ENCODE results near the gene ANK2. TPM values are rescaled to one million over a fixed set of nuclear protein-coding genes. Genes with fewer than 3 reads are reported as not detected.

The ANK2 gene
- total and polyA plus RNA-seq, 2 experiments from 2014 or later: 7.7 to 40.4 TPM

DNA sequence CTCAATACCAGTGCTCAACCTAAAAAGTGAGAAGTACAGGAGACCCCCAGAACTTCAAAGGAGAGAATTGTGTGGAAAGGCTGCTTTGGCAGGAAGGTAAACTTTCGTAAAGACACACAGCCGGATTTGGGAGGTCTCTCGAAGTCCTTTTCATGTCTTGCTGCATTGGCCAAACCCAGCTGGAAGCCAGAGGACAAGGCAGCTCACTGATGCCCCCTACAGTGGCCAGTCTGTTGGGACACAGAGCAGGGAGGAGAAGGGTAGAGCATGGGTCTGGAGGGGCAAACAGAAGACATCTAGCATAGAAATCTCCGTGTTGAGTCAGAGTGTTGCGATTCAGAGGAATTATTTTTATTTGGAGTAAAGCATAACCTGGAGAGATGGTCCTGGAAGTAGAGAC, 198.9 kb downstream of the ANK2 start:
- TF ChIP-seq STAT1 (IDR thresholded peaks at IDR 0.05; ENCODE audit: unreplicated experiment): no peak
- TF ChIP-seq, protein P1, sequence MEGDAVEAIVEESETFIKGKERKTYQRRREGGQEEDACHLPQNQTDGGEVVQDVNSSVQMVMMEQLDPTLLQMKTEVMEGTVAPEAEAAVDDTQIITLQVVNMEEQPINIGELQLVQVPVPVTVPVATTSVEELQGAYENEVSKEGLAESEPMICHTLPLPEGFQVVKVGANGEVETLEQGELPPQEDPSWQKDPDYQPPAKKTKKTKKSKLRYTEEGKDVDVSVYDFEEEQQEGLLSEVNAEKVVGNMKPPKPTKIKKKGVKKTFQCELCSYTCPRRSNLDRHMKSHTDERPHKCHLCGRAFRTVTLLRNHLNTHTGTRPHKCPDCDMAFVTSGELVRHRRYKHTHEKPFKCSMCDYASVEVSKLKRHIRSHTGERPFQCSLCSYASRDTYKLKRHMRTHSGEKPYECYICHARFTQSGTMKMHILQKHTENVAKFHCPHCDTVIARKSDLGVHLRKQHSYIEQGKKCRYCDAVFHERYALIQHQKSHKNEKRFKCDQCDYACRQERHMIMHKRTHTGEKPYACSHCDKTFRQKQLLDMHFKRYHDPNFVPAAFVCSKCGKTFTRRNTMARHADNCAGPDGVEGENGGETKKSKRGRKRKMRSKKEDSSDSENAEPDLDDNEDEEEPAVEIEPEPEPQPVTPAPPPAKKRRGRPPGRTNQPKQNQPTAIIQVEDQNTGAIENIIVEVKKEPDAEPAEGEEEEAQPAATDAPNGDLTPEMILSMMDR (conservative IDR thresholded peaks at IDR 0.05; ENCODE audit: low read depth in 2 of 2): peak; percentile 76 to 95
- no peak overlapping the region for H3K27ac ChIP-seq (ENCODE audit: low read depth)
- Mint-ChIP-seq H3K36me3 (ENCODE audit: low read depth) (peaks cover 13% of the 10 kb centered on the region; the same call in 2 of the 3 replicates), H3K9me3 (no peaks in the 10 kb centered on the region), H3K4me1 (no peaks in the 10 kb centered on the region; the same call in 1 of the 3 replicates), H3K4me3 (no peak overlapping the region), H3K27me3 (ENCODE audit: insufficient read depth, low read depth, poor library complexity) (peaks cover 4% of the 10 kb centered on the region), H3K27ac (no peak overlapping the region)
- no peaks in the 10 kb centered on the region for H3K79me2 ChIP-seq (replicated peaks; ENCODE audit: insufficient read depth)
- H3K4me2 ChIP-seq: no peak overlapping the region
- no peak overlapping the region for H2AFZ ChIP-seq
- H3K9me2 ChIP-seq (ENCODE audit: insufficient read depth): no peaks in the 10 kb centered on the region
- H3K36me3 ChIP-seq (ENCODE audit: insufficient read depth): no peaks in the 10 kb centered on the region
- no peaks in the 10 kb centered on the region for H3K27me3 ChIP-seq (ENCODE audit: insufficient read depth)
- no peaks in the 10 kb centered on the region for H3K4me1 ChIP-seq (ENCODE audit: insufficient read depth)
- DNase-seq (ENCODE audit: low spot score): peak; percentile 79
- no peaks in the 10 kb centered on the region for H4K20me1 ChIP-seq (replicated peaks; ENCODE audit: insufficient read depth)
- peak; percentile 97 for ATAC-seq
- H3K4me3 ChIP-seq: no peak overlapping the region
- no peaks in the 10 kb centered on the region for H3F3A ChIP-seq (replicated peaks; ENCODE audit: low read depth)

DNA sequence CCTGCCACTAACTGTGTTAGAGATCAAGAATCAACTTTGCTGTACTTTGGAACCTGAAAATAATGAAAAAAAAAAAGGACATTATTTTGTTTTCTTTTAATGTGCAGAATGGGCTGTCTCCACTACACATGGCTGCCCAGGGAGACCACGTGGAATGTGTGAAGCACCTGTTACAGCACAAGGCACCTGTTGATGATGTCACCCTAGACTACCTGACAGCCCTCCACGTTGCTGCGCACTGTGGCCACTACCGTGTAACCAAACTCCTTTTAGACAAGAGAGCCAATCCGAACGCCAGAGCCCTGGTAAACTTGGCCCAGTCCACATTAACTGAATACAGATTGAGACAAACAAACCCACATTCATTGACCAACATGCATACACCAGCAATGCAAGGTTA, 206.2 kb downstream of the ANK2 start:
- Histone ChIP-seq H4K20me1 (replicated peaks; ENCODE audit: insufficient read depth) (no peaks in the 10 kb centered on the region), H3K27ac (ENCODE audit: low read depth) (no peak overlapping the region), H3F3A (replicated peaks; ENCODE audit: low read depth) (no peaks in the 10 kb centered on the region), H3K9me2 (ENCODE audit: insufficient read depth) (no peaks in the 10 kb centered on the region), H3K79me2 (replicated peaks; ENCODE audit: insufficient read depth) (no peaks in the 10 kb centered on the region), H2AFZ (no peak overlapping the region), H3K4me3 (no peak overlapping the region), H3K36me3 (ENCODE audit: insufficient read depth) (no peaks in the 10 kb centered on the region), H3K27me3 (ENCODE audit: insufficient read depth) (no peaks in the 10 kb centered on the region), H3K4me1 (ENCODE audit: insufficient read depth) (no peaks in the 10 kb centered on the region), H3K4me2 (no peak overlapping the region)
- no peak for TF ChIP-seq JUNB (IDR thresholded peaks at IDR 0.05; ENCODE audit: unreplicated experiment)
- DNase-seq (ENCODE audit: low spot score): no peak
- Mint-ChIP-seq H3K27me3 (ENCODE audit: insufficient read depth, low read depth, poor library complexity) (no peaks in the 10 kb centered on the region), H3K4me1 (peaks cover 7% of the 10 kb centered on the region; the same call in 2 of the 3 replicates), H3K27ac (no peak overlapping the region), H3K9me3 (no peaks in the 10 kb centered on the region), H3K4me3 (no peak overlapping the region), H3K36me3 (ENCODE audit: low read depth) (peaks cover 5% of the 10 kb centered on the region; the same call in 2 of the 3 replicates)
- no peak for ATAC-seq

DNA sequence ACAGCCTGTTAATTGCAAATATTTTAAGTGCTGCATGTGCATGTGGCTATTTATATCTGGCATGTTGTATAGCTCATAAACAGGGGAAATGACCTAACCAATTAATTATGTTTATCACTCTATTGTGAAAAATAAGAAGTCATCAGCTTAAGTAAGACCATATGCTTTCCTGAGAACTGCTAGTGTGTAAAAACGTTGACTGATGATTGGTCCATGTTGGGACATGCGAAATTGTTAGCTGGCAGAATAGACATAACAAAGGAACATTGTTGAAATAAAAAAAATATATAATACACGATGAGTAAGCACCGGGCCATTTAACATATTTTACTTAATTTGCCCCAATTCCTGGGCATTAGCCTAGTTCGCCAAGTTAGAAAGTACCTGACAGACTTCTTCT, 207.5 kb downstream of the ANK2 start:
- Histone ChIP-seq H3K36me3 (ENCODE audit: insufficient read depth) (no peaks in the 10 kb centered on the region), H3K4me2 (no peak overlapping the region), H3K4me3 (no peak overlapping the region), H4K20me1 (replicated peaks; ENCODE audit: insufficient read depth) (no peaks in the 10 kb centered on the region), H2AFZ (no peak overlapping the region), H3F3A (replicated peaks; ENCODE audit: low read depth) (no peaks in the 10 kb centered on the region), H3K79me2 (replicated peaks; ENCODE audit: insufficient read depth) (no peaks in the 10 kb centered on the region), H3K27ac (ENCODE audit: low read depth) (no peak overlapping the region), H3K4me1 (ENCODE audit: insufficient read depth) (no peaks in the 10 kb centered on the region), H3K9me2 (ENCODE audit: insufficient read depth) (no peaks in the 10 kb centered on the region), H3K27me3 (ENCODE audit: insufficient read depth) (no peaks in the 10 kb centered on the region)
- Mint-ChIP-seq H3K9me3 (no peaks in the 10 kb centered on the region), H3K36me3 (ENCODE audit: low read depth) (peaks cover 5% of the 10 kb centered on the region; the same call in 2 of the 3 replicates), H3K4me3 (no peak overlapping the region), H3K27ac (no peak overlapping the region), H3K27me3 (ENCODE audit: insufficient read depth, low read depth, poor library complexity) (no peaks in the 10 kb centered on the region), H3K4me1 (peaks cover 12% of the 10 kb centered on the region; the same call in 2 of the 3 replicates)
- ATAC-seq: no peak
- DNase-seq (ENCODE audit: low spot score): no peak
- TF ChIP-seq EZH2 (IDR thresholded peaks at IDR 0.05; ENCODE audit: low read depth, unreplicated experiment) (no peak), ZNF331 (CRISPR knock-in tag; IDR thresholded peaks at IDR 0.05; ENCODE audit: low read depth) (no peak), EZH2phosphoT487 (IDR thresholded peaks at IDR 0.05; ENCODE audit: unreplicated experiment) (no peak), ZNF114 (CRISPR knock-in tag; IDR thresholded peaks at IDR 0.05) (no peak)
- TF ChIP-seq, protein P2, sequence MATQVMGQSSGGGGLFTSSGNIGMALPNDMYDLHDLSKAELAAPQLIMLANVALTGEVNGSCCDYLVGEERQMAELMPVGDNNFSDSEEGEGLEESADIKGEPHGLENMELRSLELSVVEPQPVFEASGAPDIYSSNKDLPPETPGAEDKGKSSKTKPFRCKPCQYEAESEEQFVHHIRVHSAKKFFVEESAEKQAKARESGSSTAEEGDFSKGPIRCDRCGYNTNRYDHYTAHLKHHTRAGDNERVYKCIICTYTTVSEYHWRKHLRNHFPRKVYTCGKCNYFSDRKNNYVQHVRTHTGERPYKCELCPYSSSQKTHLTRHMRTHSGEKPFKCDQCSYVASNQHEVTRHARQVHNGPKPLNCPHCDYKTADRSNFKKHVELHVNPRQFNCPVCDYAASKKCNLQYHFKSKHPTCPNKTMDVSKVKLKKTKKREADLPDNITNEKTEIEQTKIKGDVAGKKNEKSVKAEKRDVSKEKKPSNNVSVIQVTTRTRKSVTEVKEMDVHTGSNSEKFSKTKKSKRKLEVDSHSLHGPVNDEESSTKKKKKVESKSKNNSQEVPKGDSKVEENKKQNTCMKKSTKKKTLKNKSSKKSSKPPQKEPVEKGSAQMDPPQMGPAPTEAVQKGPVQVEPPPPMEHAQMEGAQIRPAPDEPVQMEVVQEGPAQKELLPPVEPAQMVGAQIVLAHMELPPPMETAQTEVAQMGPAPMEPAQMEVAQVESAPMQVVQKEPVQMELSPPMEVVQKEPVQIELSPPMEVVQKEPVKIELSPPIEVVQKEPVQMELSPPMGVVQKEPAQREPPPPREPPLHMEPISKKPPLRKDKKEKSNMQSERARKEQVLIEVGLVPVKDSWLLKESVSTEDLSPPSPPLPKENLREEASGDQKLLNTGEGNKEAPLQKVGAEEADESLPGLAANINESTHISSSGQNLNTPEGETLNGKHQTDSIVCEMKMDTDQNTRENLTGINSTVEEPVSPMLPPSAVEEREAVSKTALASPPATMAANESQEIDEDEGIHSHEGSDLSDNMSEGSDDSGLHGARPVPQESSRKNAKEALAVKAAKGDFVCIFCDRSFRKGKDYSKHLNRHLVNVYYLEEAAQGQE (IDR thresholded peaks at IDR 0.05; ENCODE audit: unreplicated experiment): no peak
